Neural progenitor cell (in vitro differentiated cells): ENCODE results near the gene ZNF862.

Experiments
- EZH2 ChIP-seq: fragments of 200-600 bp; sonication (generic); IDR thresholded peaks from 2 replicates; pipeline ENCODE4 v1.6.1; 2017; ENCODE audit warnings: antibody characterized with exemption, mild to moderate bottlenecking, moderate library complexity
- TF ChIP-seq, protein P1 (sequence below): fragments of 200-600 bp; sonication (generic); IDR thresholded peaks from 2 replicates; pipeline ENCODE4 v1.5.1; 2017; ENCODE audit warnings: antibody characterized with exemption, mild to moderate bottlenecking

DNA sequence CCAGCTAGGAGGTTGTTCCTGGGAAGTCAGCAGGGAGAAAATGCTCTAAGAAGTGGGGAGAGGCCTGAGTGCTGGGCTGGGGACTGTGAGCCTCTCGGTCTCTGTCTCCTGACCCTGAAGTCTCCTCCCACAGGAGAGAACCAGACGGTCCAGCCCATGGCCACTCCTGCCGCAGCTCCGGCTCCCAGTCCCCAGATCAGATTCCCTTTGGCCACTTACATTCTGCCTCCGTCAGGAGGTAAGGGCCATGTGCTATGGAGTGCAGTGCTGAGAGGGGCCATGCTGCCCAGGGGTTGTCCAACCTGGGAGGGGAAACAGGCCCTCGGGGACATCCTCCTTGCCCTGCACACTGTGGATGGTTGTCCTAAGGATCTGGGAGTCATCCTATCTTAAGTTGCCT, 43.5 kb upstream of the ZNF862 start:
- TF ChIP-seq, protein P1, sequence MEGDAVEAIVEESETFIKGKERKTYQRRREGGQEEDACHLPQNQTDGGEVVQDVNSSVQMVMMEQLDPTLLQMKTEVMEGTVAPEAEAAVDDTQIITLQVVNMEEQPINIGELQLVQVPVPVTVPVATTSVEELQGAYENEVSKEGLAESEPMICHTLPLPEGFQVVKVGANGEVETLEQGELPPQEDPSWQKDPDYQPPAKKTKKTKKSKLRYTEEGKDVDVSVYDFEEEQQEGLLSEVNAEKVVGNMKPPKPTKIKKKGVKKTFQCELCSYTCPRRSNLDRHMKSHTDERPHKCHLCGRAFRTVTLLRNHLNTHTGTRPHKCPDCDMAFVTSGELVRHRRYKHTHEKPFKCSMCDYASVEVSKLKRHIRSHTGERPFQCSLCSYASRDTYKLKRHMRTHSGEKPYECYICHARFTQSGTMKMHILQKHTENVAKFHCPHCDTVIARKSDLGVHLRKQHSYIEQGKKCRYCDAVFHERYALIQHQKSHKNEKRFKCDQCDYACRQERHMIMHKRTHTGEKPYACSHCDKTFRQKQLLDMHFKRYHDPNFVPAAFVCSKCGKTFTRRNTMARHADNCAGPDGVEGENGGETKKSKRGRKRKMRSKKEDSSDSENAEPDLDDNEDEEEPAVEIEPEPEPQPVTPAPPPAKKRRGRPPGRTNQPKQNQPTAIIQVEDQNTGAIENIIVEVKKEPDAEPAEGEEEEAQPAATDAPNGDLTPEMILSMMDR = no peak
- no peak for TF ChIP-seq EZH2
